SK-N-SH (cell line): ENCODE data around the gene EIF4E2. TPM values are rescaled to one million over a fixed set of nuclear protein-coding genes. Genes with fewer than 3 reads are reported as not detected.
A peak's percentile ranks its signal among the peaks of the same experiment; 100 is the strongest.

ENCODE experiments used
- CTCF ChIA-PET: fragments of 300-600, 350-600 bp; formaldehyde crosslinking; extraction: SDS; loops from one replicate; lab custom pipeline; 2021; lab: Yijun Ruan, JAX
- POLR2A ChIA-PET: fragments of 350-600 bp; sonication (Branson Sonifier 250); formaldehyde crosslinking; extraction: SDS; loops from one replicate; lab custom pipeline; 2020; ENCODE audit warnings: antibody characterized with exemption, inconsistent platforms; lab: Yijun Ruan, JAX
- DNase-seq: peaks from one replicate; pipeline ENCODE4 v3.0.0; 2012
- H2AFZ ChIP-seq: fragments of 200-600 bp; sonication (generic); 2 replicates; pipeline ENCODE4 v1.8.1; 2016; ENCODE audit warnings: antibody characterized with exemption, mild to moderate bottlenecking, low read depth
- H3F3A ChIP-seq: fragments of 200-600 bp; sonication (generic); replicated peaks from 2 replicates; pipeline ENCODE3; 2016; ENCODE audit warnings: antibody characterized with exemption, mild to moderate bottlenecking; ENCODE audit not compliant: insufficient read depth
- H3K27ac ChIP-seq, 2 experiments: fragments of 200-500 bp in 1 of 2; fragments of 200-600 bp in 1 of 2; sonication (Bioruptor generic) in 1 of 2; sonication (generic), shearing (Covaris generic) in 1 of 2; 2 replicates each; pipeline versions ENCODE4 v1.5.1 to v1.6.1; 2014 to 2016; ENCODE audit warnings: low read depth in 2 of 2, inconsistent platforms in 1 of 2, low read length in 1 of 2, mild to moderate bottlenecking in 1 of 2, mixed read lengths in 1 of 2
- H3K27me3 ChIP-seq: fragments of 200-600 bp; sonication (generic), shearing (Covaris generic); 2 replicates; pipeline ENCODE4 v1.6.1; 2016; ENCODE audit warnings: mixed run types; ENCODE audit not compliant: insufficient read depth
- H3K36me3 ChIP-seq, 2 experiments: fragments of 200-500 bp in 1 of 2; fragments of 200-600 bp in 1 of 2; sonication (Bioruptor generic) in 1 of 2; sonication (generic) in 1 of 2; replicated peaks in 1 of 2; 2 replicates each; pipeline versions ENCODE3 to v1.5.1; 2014 to 2016; ENCODE audit warnings: low read length in 1 of 2, mild to moderate bottlenecking in 1 of 2; ENCODE audit not compliant: insufficient read depth in 2 of 2, control insufficient read depth in 1 of 2
- H3K4me1 ChIP-seq, 2 experiments: fragments of 200-500 bp in 1 of 2; fragments of 200-600 bp in 1 of 2; sonication (Bioruptor generic) in 1 of 2; sonication (generic), shearing (Covaris generic) in 1 of 2; 2 replicates each; pipeline versions ENCODE4 v1.5.1 to v1.6.1; 2014 to 2016; ENCODE audit warnings: low read depth in 1 of 2, low read length in 1 of 2, mixed run types in 1 of 2; ENCODE audit not compliant: insufficient read depth in 2 of 2, control insufficient read depth in 1 of 2
- H3K4me2 ChIP-seq: fragments of 200-600 bp; sonication (generic), shearing (Covaris generic); 2 replicates; pipeline ENCODE4 v1.6.1; 2017; ENCODE audit warnings: mixed run types
- H3K4me3 ChIP-seq, 2 experiments: fragments of 200-500 bp in 1 of 2; fragments of 200-600 bp in 1 of 2; sonication (Bioruptor generic) in 1 of 2; sonication (generic), shearing (Covaris generic) in 1 of 2; 2 replicates each; pipeline versions ENCODE4 v1.5.1 to v1.8.1; 2014 to 2016; ENCODE audit warnings: low read depth in 2 of 2, inconsistent platforms in 1 of 2, low read length in 1 of 2, mild to moderate bottlenecking in 1 of 2, mixed read lengths in 1 of 2, moderate library complexity in 1 of 2
- H3K79me2 ChIP-seq: fragments of 200-600 bp; sonication (generic); 2 replicates; pipeline ENCODE4 v1.8.1; 2017; ENCODE audit warnings: mild to moderate bottlenecking; ENCODE audit not compliant: insufficient read depth
- H3K9ac ChIP-seq: fragments of 200-600 bp; sonication (generic); 2 replicates; pipeline ENCODE4 v1.6.1; 2017; ENCODE audit warnings: mixed run types
- H3K9me2 ChIP-seq: fragments of 200-600 bp; sonication (generic); 2 replicates; pipeline ENCODE4 v1.6.1; 2017; ENCODE audit warnings: mixed run types
- H3K9me3 ChIP-seq: fragments of 200-600 bp; sonication (generic); 2 replicates; pipeline ENCODE4 v1.6.1; 2017; ENCODE audit warnings: mixed run types, mild to moderate bottlenecking, moderate library complexity
- H4K20me1 ChIP-seq: fragments of 200-600 bp; sonication (generic); 2 replicates; pipeline ENCODE4 v1.6.1; 2017; ENCODE audit warnings: mild to moderate bottlenecking, mixed run types; ENCODE audit not compliant: insufficient read depth
- CHD2 ChIP-seq: fragments of 150-350 bp; IDR thresholded peaks from 2 replicates; pipeline ENCODE4 v1.6.1; 2018; ENCODE audit warnings: low read length; ENCODE audit not compliant: partially characterized antibody
- CTCF ChIP-seq: fragments of 200-600 bp; sonication (generic); IDR thresholded peaks from 2 replicates; pipeline ENCODE4 v1.6.1; 2017; ENCODE audit warnings: antibody characterized with exemption, mild to moderate bottlenecking, moderate library complexity
- ELF1 ChIP-seq: IDR thresholded peaks from 2 replicates; pipeline ENCODE4 v1.4.0; 2012
- FOSL2 ChIP-seq: IDR thresholded peaks from 2 replicates; pipeline ENCODE4 v1.4.0; 2012; ENCODE audit warnings: low read depth, mild to moderate bottlenecking, moderate library complexity, borderline replicate concordance
- IRF3 ChIP-seq: fragments of 150-350 bp; IDR thresholded peaks from 2 replicates; pipeline ENCODE4 v1.6.1; 2016; ENCODE audit warnings: mild to moderate bottlenecking, low read depth, low read length
- JUND ChIP-seq: IDR thresholded peaks from 2 replicates; pipeline ENCODE4 v1.4.0; 2012
- NRF1 ChIP-seq: IDR thresholded peaks from 2 replicates; pipeline ENCODE4 v1.6.1; 2012; ENCODE audit warnings: low read depth, mild to moderate bottlenecking, low read length
- POLR2AphosphoS5 ChIP-seq: IDR thresholded peaks from 2 replicates; pipeline ENCODE4 v1.6.1; 2012; ENCODE audit warnings: low read depth, low read length
- RCOR1 ChIP-seq: fragments of 150-350 bp; IDR thresholded peaks from 2 replicates; pipeline ENCODE4 v1.6.1; 2017; ENCODE audit warnings: antibody characterized with exemption, low read length
- REST ChIP-seq: IDR thresholded peaks from 2 replicates; pipeline ENCODE4 v1.6.1; 2012; ENCODE audit warnings: mild to moderate bottlenecking, low read depth, low read length, moderate library complexity
- RXRA ChIP-seq: IDR thresholded peaks from 2 replicates; pipeline ENCODE4 v1.4.0; 2012; ENCODE audit warnings: low read depth, mild to moderate bottlenecking, borderline replicate concordance
- TAF1 ChIP-seq: IDR thresholded peaks from 2 replicates; pipeline ENCODE4 v1.6.1; 2012; ENCODE audit warnings: low read depth, mild to moderate bottlenecking, low read length, moderate library complexity, borderline replicate concordance
- TCF12 ChIP-seq: IDR thresholded peaks from 2 replicates; pipeline ENCODE4 v1.4.0; 2012
- TEAD4 ChIP-seq: IDR thresholded peaks from 2 replicates; pipeline ENCODE4 v1.4.0; 2012; ENCODE audit warnings: mild to moderate bottlenecking, borderline replicate concordance; ENCODE audit not compliant: insufficient read depth
- USF1 ChIP-seq: IDR thresholded peaks from 2 replicates; pipeline ENCODE4 v1.4.0; 2012; ENCODE audit warnings: low read depth, borderline replicate concordance
- YY1 ChIP-seq: IDR thresholded peaks from 2 replicates; pipeline ENCODE4 v1.4.0; 2012; ENCODE audit warnings: low read depth, mild to moderate bottlenecking
- WGBS: methylation state at CpG from one replicate; pipeline ENCODE4 v1.1.6; 2017; ENCODE audit warnings: low lambda C conversion rate; 5-methylcytosine and 5-hydroxymethylcytosine counted together
- polyA plus RNA-seq, 3 experiments: library from polyadenylated mRNA; depleted of rRNA; stranded (reverse); fragments of >200 nt; gene quantifications; 2 replicates each; pipeline ENCODE4 v1.2.3, GENCODE V29; 2012

EIF4E2 gene
- polyA plus RNA-seq, 1 of the 3 experiments (the other 2 are of a cell fraction) = 29.1 TPM

GRCh38 chr2:232551776-232552175 lies 1.3 kb downstream of the EIF4E2 start:
- Histone ChIP-seq H3K79me2 (peaks cover 87% of the 10 kb centered on the region), H3K4me2 (peak overlapping the region; percentile 99), H4K20me1 (peaks cover 42% of the 10 kb centered on the region), H3K27me3 (no peaks in the 10 kb centered on the region), H3K9ac (peak overlapping the region; percentile 98), H3K4me1 (peaks cover 5 to 9% of the 10 kb centered on the region in 2 experiments; a peak in 2 of 4 replicates), H3K9me3 (no peaks in the 10 kb centered on the region), H3K9me2 (no peaks in the 10 kb centered on the region), H3K27ac (peak overlapping the region in 1 of 2 experiments; percentile 96; a peak in 2 of 4 replicates), H3K4me3 (peak overlapping the region; percentile 84 to 91), H3K36me3 (peaks cover 35 to 44% of the 10 kb centered on the region in 2 experiments), H3F3A (no peaks in the 10 kb centered on the region), H2AFZ (no peak overlapping the region)
- DNase-seq = no peak
- TF ChIP-seq TCF12 (no peak), NRF1 (no peak), TAF1 (no peak), USF1 (no peak), YY1 (no peak), FOSL2 (no peak), ELF1 (no peak), CHD2 (no peak), REST (no peak), RXRA (no peak), RCOR1 (no peak), JUND (no peak), POLR2AphosphoS5 (no peak), CTCF (no peak), TEAD4 (no peak), IRF3 (no peak)
- WGBS = 97% methylated on average over 4 of the region's 4 CpGs
- CTCF ChIA-PET = no interaction called here
- POLR2A ChIA-PET = no interaction called here
